Uterus (tissue), 2 donors: Measurements from ENCODE around the gene EPS8L2.

Experiments
- POLR2A ChIP-seq, 2 donors: fragments of 450-650 bp; IDR thresholded peaks; one replicate each; pipeline ENCODE4 v1.6.1; 2016; ENCODE audit warnings: antibody characterized with exemption in 2 of 2, mild to moderate bottlenecking in 1 of 2, moderate library complexity in 1 of 2
- TF ChIP-seq, protein P1 (sequence below), 4 experiments: fragments of 200-600 bp in 2 of 4; fragments of 450-650 bp in 2 of 4; sonication (generic) in 2 of 4; IDR thresholded peaks; one replicate each; pipeline ENCODE4 v1.5.1; 2016 to 2019; ENCODE audit warnings: antibody characterized with exemption in 4 of 4, mild to moderate bottlenecking in 2 of 4, moderate library complexity in 1 of 4

DNA sequence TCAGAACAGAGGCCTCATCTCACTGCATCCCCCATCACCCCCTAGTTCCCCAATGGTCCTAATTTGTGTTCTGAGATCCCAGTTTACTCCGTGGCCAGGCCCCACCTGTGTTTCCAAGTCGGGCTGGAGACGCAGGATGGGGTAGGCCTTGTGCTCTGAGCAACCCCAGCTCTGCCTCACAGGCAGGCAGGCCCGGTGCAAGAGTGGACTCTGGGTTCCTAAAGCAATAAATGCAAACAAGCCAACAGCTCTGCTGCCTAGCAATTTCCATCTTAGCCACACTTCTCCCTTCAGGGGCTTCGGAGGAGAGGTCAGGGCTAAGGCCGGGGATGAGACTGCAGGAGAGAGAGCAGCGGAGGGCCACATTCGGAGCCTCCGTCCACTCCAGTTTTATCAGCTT lies 2.5 kb upstream of the EPS8L2 start:
- TF ChIP-seq, protein P1, sequence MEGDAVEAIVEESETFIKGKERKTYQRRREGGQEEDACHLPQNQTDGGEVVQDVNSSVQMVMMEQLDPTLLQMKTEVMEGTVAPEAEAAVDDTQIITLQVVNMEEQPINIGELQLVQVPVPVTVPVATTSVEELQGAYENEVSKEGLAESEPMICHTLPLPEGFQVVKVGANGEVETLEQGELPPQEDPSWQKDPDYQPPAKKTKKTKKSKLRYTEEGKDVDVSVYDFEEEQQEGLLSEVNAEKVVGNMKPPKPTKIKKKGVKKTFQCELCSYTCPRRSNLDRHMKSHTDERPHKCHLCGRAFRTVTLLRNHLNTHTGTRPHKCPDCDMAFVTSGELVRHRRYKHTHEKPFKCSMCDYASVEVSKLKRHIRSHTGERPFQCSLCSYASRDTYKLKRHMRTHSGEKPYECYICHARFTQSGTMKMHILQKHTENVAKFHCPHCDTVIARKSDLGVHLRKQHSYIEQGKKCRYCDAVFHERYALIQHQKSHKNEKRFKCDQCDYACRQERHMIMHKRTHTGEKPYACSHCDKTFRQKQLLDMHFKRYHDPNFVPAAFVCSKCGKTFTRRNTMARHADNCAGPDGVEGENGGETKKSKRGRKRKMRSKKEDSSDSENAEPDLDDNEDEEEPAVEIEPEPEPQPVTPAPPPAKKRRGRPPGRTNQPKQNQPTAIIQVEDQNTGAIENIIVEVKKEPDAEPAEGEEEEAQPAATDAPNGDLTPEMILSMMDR (IDR thresholded peaks at IDR 0.05), result no peak
- no peak for TF ChIP-seq POLR2A (IDR thresholded peaks at IDR 0.05)
